AG09309 (cell line): ENCODE measurements around the gene ATAD2B.

Experiments used
- DNase-seq: peaks from one replicate; pipeline ENCODE4 v3.0.0-alpha.2; 2010; ENCODE audit warnings: low read depth
- H3K4me3 ChIP-seq: 2 replicates; pipeline ENCODE4 v1.5.1; 2011; ENCODE audit warnings: mild to moderate bottlenecking, low read depth, low read length, moderate library complexity; ENCODE audit not compliant: control insufficient read depth
- TF ChIP-seq, protein P1 (sequence below): IDR thresholded peaks from 2 replicates; pipeline ENCODE4 v1.5.1; 2011; ENCODE audit warnings: mild to moderate bottlenecking, low read depth, low read length, inconsistent platforms; ENCODE audit not compliant: insufficient read depth, control insufficient read depth; ENCODE audit errors: missing control alignments

Gene ATAD2B

DNA sequence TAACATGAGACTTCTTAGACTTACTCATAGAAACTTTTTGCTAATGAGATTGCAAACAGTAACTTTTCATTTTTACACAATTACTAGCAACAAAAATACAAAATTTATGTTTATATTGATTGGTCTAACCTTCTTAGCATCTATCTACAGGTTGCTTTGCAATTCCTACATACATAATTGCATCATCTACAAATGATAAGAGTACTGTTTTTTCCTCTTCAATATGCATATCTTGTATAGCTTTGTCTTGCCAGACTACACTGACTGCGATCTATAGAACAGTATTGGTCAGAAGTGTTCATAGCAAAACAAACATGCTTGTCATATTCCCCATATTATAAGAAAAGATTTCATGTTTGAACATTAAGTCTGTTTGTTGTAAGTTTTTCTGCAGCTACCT, 87.9 kb downstream of the ATAD2B start:
- DNase-seq = no peak
- no peak overlapping the region for H3K4me3 ChIP-seq
- TF ChIP-seq, protein P1, sequence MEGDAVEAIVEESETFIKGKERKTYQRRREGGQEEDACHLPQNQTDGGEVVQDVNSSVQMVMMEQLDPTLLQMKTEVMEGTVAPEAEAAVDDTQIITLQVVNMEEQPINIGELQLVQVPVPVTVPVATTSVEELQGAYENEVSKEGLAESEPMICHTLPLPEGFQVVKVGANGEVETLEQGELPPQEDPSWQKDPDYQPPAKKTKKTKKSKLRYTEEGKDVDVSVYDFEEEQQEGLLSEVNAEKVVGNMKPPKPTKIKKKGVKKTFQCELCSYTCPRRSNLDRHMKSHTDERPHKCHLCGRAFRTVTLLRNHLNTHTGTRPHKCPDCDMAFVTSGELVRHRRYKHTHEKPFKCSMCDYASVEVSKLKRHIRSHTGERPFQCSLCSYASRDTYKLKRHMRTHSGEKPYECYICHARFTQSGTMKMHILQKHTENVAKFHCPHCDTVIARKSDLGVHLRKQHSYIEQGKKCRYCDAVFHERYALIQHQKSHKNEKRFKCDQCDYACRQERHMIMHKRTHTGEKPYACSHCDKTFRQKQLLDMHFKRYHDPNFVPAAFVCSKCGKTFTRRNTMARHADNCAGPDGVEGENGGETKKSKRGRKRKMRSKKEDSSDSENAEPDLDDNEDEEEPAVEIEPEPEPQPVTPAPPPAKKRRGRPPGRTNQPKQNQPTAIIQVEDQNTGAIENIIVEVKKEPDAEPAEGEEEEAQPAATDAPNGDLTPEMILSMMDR = no peak

- TF ChIP-seq, protein P1 = no peak
- H3K4me3 ChIP-seq = no peak overlapping the region
- DNase-seq = no peak
Measured at GRCh38 chr2:23838581-23838980, 88.3 kb downstream of the ATAD2B start.

- TF ChIP-seq, protein P1 = no peak
- H3K4me3 ChIP-seq = no peak overlapping the region
- DNase-seq = no peak
Measured at GRCh38 chr2:23837871-23838270, 89.1 kb downstream of the ATAD2B start.

DNA sequence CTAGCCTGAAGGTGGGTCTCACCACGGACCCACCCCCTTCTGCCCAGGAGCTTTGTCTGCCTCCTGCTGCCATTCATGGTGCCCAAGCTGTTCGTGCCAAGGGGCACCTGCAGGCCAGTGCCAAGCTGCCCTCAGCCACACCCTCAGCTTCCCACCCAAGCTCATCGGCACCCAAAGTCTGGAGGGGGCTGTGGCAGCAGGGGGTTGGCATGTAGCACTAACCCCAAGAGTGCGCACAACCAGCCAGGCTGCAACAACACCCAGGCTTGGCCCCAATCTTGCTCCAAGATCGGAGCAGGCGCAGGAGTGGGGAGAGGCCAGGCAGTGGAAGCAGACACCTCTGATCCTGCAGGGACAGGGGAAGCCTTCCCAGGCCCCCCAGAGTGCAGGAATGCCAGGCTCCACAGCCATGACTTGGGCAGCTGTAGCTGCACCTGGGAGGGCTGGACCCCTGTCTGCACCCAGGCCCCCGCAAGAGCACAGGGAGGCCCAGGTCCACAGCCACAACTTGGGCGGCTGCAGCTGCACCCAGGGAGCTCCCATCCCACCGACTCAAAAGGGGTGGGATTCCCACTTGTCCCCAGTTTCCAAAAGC, 89.9 kb downstream of the ATAD2B start:
- H3K4me3 ChIP-seq = no peak overlapping the region
- TF ChIP-seq, protein P1 = no peak

DNA sequence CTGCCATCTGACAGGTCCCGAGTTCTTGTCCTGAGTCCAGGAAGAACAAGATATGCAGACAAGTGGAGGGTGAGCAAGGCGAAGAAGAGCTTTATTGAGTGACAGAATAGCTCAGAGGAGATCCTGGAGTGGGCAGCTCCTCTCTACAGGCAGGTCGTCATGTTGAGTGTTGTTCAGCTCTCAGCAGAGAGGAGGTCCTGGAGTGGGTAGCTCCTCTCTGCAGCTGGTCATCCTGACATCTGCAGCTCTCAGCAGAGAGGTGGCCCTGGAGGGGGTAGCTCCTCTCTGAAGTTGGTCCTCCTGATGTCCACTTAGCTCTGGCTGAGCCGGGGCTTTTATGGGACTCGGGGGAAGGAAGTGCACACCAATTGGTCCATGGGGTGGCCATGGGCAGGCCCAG, 90.4 kb downstream of the ATAD2B start:
- no peak overlapping the region for H3K4me3 ChIP-seq
- TF ChIP-seq, protein P1 = no peak
- DNase-seq = no peak

More for the DNA sequence above, 89.9 kb downstream of the ATAD2B start:
- DNase-seq = no peak

DNA sequence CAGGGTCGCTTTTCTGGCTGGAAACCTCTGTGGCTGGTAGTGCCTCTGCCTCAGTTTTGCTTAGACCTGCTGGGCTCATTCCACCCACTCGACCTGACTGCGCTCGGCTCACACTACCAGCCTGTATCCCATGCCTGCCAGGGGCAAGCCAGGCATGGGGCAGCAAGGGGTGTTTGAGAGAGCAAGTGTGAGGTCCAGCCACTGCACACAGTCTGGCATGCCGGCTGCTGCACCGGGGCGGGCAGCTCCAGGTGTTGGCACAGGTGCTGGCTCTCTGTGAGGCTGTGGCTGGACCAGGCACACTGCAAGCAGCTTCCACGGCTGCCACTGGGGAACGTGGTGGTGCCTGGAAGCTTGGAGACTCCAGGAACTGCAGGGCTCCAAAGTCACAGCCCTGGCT, 90.9 kb downstream of the ATAD2B start:
- TF ChIP-seq, protein P1 = no peak
- no peak overlapping the region for H3K4me3 ChIP-seq
- DNase-seq = no peak

DNA sequence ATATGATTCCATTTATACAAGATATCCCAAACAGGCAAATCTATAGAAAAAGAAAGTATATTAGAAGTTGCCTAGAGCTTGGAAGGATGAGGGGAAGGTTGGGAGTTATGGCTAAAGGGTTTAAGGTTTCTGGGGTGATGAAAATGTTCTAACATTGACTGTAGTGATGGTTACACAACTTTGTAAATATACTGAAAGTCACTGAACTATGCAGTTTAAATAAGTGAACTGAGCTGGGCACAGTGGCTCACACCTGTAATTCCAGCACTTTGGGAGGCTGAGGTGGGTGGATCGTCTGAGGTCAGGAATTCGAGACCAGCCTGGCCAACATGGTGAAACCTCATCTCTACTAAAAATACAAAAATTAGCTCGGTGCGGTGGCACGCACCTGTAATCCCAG, 91.5 kb downstream of the ATAD2B start:
- H3K4me3 ChIP-seq = no peak overlapping the region
- TF ChIP-seq, protein P1 = no peak
- no peak for DNase-seq
